Urinary bladder (tissue), 2 donors: Measurements from ENCODE around the gene RNF31. TPM values are rescaled to one million over a fixed set of nuclear protein-coding genes. Genes with fewer than 3 reads are reported as not detected.

ENCODE experiments used
- polyA plus RNA-seq: library from polyadenylated mRNA; stranded (reverse); fragments of 200-250 nt; gene quantifications from one replicate; pipeline ENCODE4 v1.2.3, GENCODE V29; 2013
- small RNA-seq: library from RNA; depleted of rRNA; stranded (forward); fragments of <200 nt; gene quantifications from one replicate; pipeline ENCODE3, GENCODE V24; 2014
- total RNA-seq: library from RNA; depleted of rRNA; stranded (reverse); fragments of >200 nt; gene quantifications from one replicate; pipeline ENCODE4 v1.2.3, GENCODE V29; 2014
- donor health status: healthy.

Gene RNF31
- total and polyA plus RNA-seq, 2 donors = 30.8 to 45.8 TPM

Small RNA genes lying within 50 kb of the gene (small RNA-seq; reads per million reads assigned to genes)
- not detected for gene AL136295.4
- not detected for gene CHMP4A
- not detected for gene IPO4
- gene IRF9 = not detected
- gene RNA5SP383 = 0.09 reads per million

Other genes with a start within 250 kb of the RNF31 start
Only the 30 nearest of the 31 such genes appear.
- gene DHRS4, start 193.7 kb upstream of the RNF31 start, total RNA-seq = 25.9 TPM
- 53.1 TPM for gene DHRS4, start 193.7 kb upstream of the RNF31 start, polyA plus RNA-seq
- 9.7 TPM for gene DHRS4L2, start 158.6 kb upstream of the RNF31 start, total RNA-seq
- gene DHRS4L2, start 158.6 kb upstream of the RNF31 start, polyA plus RNA-seq = 30.7 TPM
- gene CARMIL3, start 95.5 kb upstream of the RNF31 start, total RNA-seq = 1.5 TPM
- 0.33 TPM for gene CARMIL3, start 95.5 kb upstream of the RNF31 start, polyA plus RNA-seq
- 0.58 TPM for gene CPNE6, start 75.9 kb upstream of the RNF31 start, total RNA-seq
- 1.9 TPM for gene CPNE6, start 75.9 kb upstream of the RNF31 start, polyA plus RNA-seq
- gene PCK2, start 53.2 kb upstream of the RNF31 start, total RNA-seq = 5.3 TPM
- 23.7 TPM for gene PCK2, start 53.2 kb upstream of the RNF31 start, polyA plus RNA-seq
- gene DCAF11, start 32.7 kb upstream of the RNF31 start, total RNA-seq = 34.0 TPM
- 52.5 TPM for gene DCAF11, start 32.7 kb upstream of the RNF31 start, polyA plus RNA-seq
- gene NRL, start 32.5 kb upstream of the RNF31 start, total RNA-seq = 0.85 TPM
- 2.9 TPM for gene NRL, start 32.5 kb upstream of the RNF31 start, polyA plus RNA-seq
- 4.2 TPM for gene FITM1, start 16.8 kb upstream of the RNF31 start, total RNA-seq
- 0.81 TPM for gene FITM1, start 16.8 kb upstream of the RNF31 start, polyA plus RNA-seq
- gene PSME1, start 11.3 kb upstream of the RNF31 start, total RNA-seq = 78.0 TPM
- 214 TPM for gene PSME1, start 11.3 kb upstream of the RNF31 start, polyA plus RNA-seq
- gene EMC9, start 5.9 kb upstream of the RNF31 start, total RNA-seq = 5.0 TPM
- gene EMC9, start 5.9 kb upstream of the RNF31 start, polyA plus RNA-seq = 24.4 TPM
- gene PSME2, start 888 bp upstream of the RNF31 start, total RNA-seq = 67.9 TPM
- gene PSME2, start 888 bp upstream of the RNF31 start, polyA plus RNA-seq = 97.7 TPM
- gene IRF9, start 13.8 kb downstream of the RNF31 start, total RNA-seq = 56.8 TPM
- 106 TPM for gene IRF9, start 13.8 kb downstream of the RNF31 start, polyA plus RNA-seq
- 5.8 TPM for gene REC8, start 24.6 kb downstream of the RNF31 start, total RNA-seq
- gene REC8, start 24.6 kb downstream of the RNF31 start, polyA plus RNA-seq = 8.5 TPM
- 9.8 TPM for gene IPO4, start 41.3 kb downstream of the RNF31 start, total RNA-seq
- gene IPO4, start 41.3 kb downstream of the RNF31 start, polyA plus RNA-seq = 24.3 TPM
- gene TM9SF1, start 47.9 kb downstream of the RNF31 start, total RNA-seq = 30.4 TPM
- gene TM9SF1, start 47.9 kb downstream of the RNF31 start, polyA plus RNA-seq = 48.1 TPM
- 0.26 TPM for gene TSSK4, start 58.2 kb downstream of the RNF31 start, total RNA-seq
- 0.11 TPM for gene TSSK4, start 58.2 kb downstream of the RNF31 start, polyA plus RNA-seq
- gene CHMP4A, start 66.0 kb downstream of the RNF31 start, total RNA-seq = 22.5 TPM
- 111 TPM for gene CHMP4A, start 66.0 kb downstream of the RNF31 start, polyA plus RNA-seq
- 15.1 TPM for gene MDP1, start 68.6 kb downstream of the RNF31 start, total RNA-seq
- 29.1 TPM for gene MDP1, start 68.6 kb downstream of the RNF31 start, polyA plus RNA-seq
- gene NEDD8, start 84.9 kb downstream of the RNF31 start, total RNA-seq = 73.8 TPM
- 220 TPM for gene NEDD8, start 84.9 kb downstream of the RNF31 start, polyA plus RNA-seq
- gene GMPR2, start 85.4 kb downstream of the RNF31 start, total RNA-seq = 44.9 TPM
- gene GMPR2, start 85.4 kb downstream of the RNF31 start, polyA plus RNA-seq = 63.1 TPM
- gene TINF2, start 95.1 kb downstream of the RNF31 start, total RNA-seq = 35.1 TPM
- 68.7 TPM for gene TINF2, start 95.1 kb downstream of the RNF31 start, polyA plus RNA-seq
- gene TGM1, start 115.7 kb downstream of the RNF31 start, total RNA-seq = 1.2 TPM
- 0.65 TPM for gene TGM1, start 115.7 kb downstream of the RNF31 start, polyA plus RNA-seq
- 9.5 TPM for gene RABGGTA, start 124.1 kb downstream of the RNF31 start, total RNA-seq
- gene RABGGTA, start 124.1 kb downstream of the RNF31 start, polyA plus RNA-seq = 23.4 TPM
- gene DHRS1, start 152.3 kb downstream of the RNF31 start, total RNA-seq = 10.4 TPM
- 33.4 TPM for gene DHRS1, start 152.3 kb downstream of the RNF31 start, polyA plus RNA-seq
- gene NOP9, start 152.4 kb downstream of the RNF31 start, total RNA-seq = 12.8 TPM
- 18.0 TPM for gene NOP9, start 152.4 kb downstream of the RNF31 start, polyA plus RNA-seq
- 7.3 TPM for gene CIDEB, start 160.5 kb downstream of the RNF31 start, total RNA-seq
- 12.8 TPM for gene CIDEB, start 160.5 kb downstream of the RNF31 start, polyA plus RNA-seq
- gene LTB4R2, start 162.6 kb downstream of the RNF31 start, total RNA-seq = 4.0 TPM
- 2.8 TPM for gene LTB4R2, start 162.6 kb downstream of the RNF31 start, polyA plus RNA-seq
- gene LTB4R, start 164.0 kb downstream of the RNF31 start, total RNA-seq = 2.3 TPM
- 6.0 TPM for gene LTB4R, start 164.0 kb downstream of the RNF31 start, polyA plus RNA-seq
- 12.6 TPM for gene ADCY4, start 187.6 kb downstream of the RNF31 start, total RNA-seq
- gene ADCY4, start 187.6 kb downstream of the RNF31 start, polyA plus RNA-seq = 28.7 TPM
- gene RIPK3, start 192.5 kb downstream of the RNF31 start, total RNA-seq = 4.4 TPM
- 7.8 TPM for gene RIPK3, start 192.5 kb downstream of the RNF31 start, polyA plus RNA-seq